PC-9 (cell line): ENCODE data around the gene MTCL1. TPM values are rescaled to one million over a fixed set of nuclear protein-coding genes. Genes with fewer than 3 reads are reported as not detected.

Experiments
- BruUV-seq: library from RNA; stranded (reverse); fragments of 400-500 nt; replicated peaks from 2 replicates; lab custom pipeline; 2021; lab: Mats Ljungman, UMichigan
- CTCF ChIA-PET: fragments of 300-600 bp; sonication (Branson Sonifier 250); formaldehyde crosslinking; loops from one replicate; lab custom pipeline; 2022; ENCODE audit warnings: antibody characterized with exemption; lab: Charles Lee
- POLR2A ChIA-PET: fragments of 300-600 bp; sonication (Branson Sonifier 250); formaldehyde crosslinking; loops from one replicate; lab custom pipeline; 2022; ENCODE audit warnings: antibody characterized with exemption; ENCODE audit not compliant: unreplicated experiment; lab: Charles Lee
- DNase-seq, 2 experiments: peaks; one replicate each; pipeline versions ENCODE4 v3.0.0 to v3.0.0-alpha.2; 2015 to 2022; ENCODE audit warnings: mixed read lengths in 1 of 2
- H2AFZ ChIP-seq: fragments of 200-600 bp; sonication (generic); 2 replicates; pipeline ENCODE4 v1.8.1; 2017; ENCODE audit warnings: antibody characterized with exemption
- H3F3A ChIP-seq: fragments of 200-600 bp; sonication (generic); 2 replicates; pipeline ENCODE4 v1.8.1; 2017; ENCODE audit warnings: antibody characterized with exemption, mild to moderate bottlenecking, low read depth; ENCODE audit not compliant: insufficient read depth
- H3K27ac ChIP-seq: fragments of 200-600 bp; sonication (generic); 2 replicates; pipeline ENCODE4 v1.6.1; 2016; ENCODE audit warnings: mixed run types
- H3K27me3 ChIP-seq: fragments of 200-600 bp; sonication (generic); 2 replicates; pipeline ENCODE4 v1.6.1; 2016; ENCODE audit warnings: low read depth, mixed run types; ENCODE audit not compliant: insufficient read depth
- H3K36me3 ChIP-seq: fragments of 200-600 bp; sonication (generic); 2 replicates; pipeline ENCODE4 v1.6.1; 2016; ENCODE audit warnings: low read depth, mixed run types
- H3K4me1 ChIP-seq: fragments of 200-600 bp; sonication (generic); replicated peaks from 2 replicates; pipeline ENCODE4 v1.6.1; 2016; ENCODE audit warnings: mixed run types; ENCODE audit not compliant: insufficient read depth
- H3K4me2 ChIP-seq: fragments of 200-600 bp; sonication (generic); 2 replicates; pipeline ENCODE4 v1.6.1; 2017; ENCODE audit warnings: mixed run types
- H3K4me3 ChIP-seq: fragments of 200-600 bp; sonication (generic); 2 replicates; pipeline ENCODE4 v1.6.1; 2016; ENCODE audit warnings: mixed run types
- H3K79me2 ChIP-seq: fragments of 200-600 bp; sonication (generic); 2 replicates; pipeline ENCODE4 v1.6.1; 2017; ENCODE audit warnings: low read depth, mixed run types
- H3K9me2 ChIP-seq: fragments of 200-600 bp; sonication (generic); 2 replicates; pipeline ENCODE4 v1.8.1; 2017; ENCODE audit warnings: mild to moderate bottlenecking; ENCODE audit not compliant: insufficient read depth
- H3K9me3 ChIP-seq: fragments of 200-600 bp; sonication (generic); 2 replicates; pipeline ENCODE4 v1.8.1; 2016; ENCODE audit warnings: low read depth; ENCODE audit not compliant: insufficient read depth
- H4K20me1 ChIP-seq: fragments of 200-600 bp; sonication (generic); 2 replicates; pipeline ENCODE4 v1.8.1; 2017; ENCODE audit not compliant: insufficient read depth
- EZH2 ChIP-seq: fragments of 200-600 bp; sonication (generic); IDR thresholded peaks from 2 replicates; pipeline ENCODE4 v1.8.0; 2017; ENCODE audit warnings: antibody characterized with exemption, low read depth
- intact Hi-C: fragments of 100-400 bp; cut with micrococcal nuclease; formaldehyde crosslinking; loops from one replicate; pipeline ENCODE4 v1.10.0; 2022; ENCODE audit not compliant: unreplicated experiment
- total RNA-seq: library from RNA; stranded (reverse); gene quantifications from 2 replicates; pipeline ENCODE4 v1.2.3, GENCODE V29; 2021
- TF ChIP-seq, protein P1 (sequence below): fragments of 200-600 bp; sonication (generic); conservative IDR thresholded peaks from 2 replicates; pipeline ENCODE4 v1.6.1; 2017; ENCODE audit warnings: mixed run types, antibody characterized with exemption, mild to moderate bottlenecking, moderate library complexity

MTCL1 gene
- total RNA-seq, 1 experiment from 2014 or later: 29.6 TPM

DNA sequence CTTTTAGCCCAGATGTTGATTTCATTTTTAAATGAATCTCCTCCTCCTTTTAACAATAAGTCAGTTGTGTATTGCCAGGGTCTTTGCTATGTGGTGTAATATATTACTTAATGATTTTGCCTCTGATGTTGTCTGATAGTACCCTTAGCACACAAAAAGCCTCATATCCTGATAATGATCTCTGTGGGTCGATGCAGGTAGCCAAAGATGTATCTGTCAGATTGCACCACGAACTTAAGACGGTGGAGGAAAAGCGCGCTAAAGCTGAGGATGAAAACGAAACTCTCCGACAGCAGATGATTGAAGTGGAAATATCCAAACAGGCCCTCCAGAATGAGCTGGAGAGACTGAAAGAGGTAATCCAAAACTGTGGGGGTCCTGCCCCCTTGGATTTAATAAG, 14.8 kb downstream of the MTCL1 start:
- Histone ChIP-seq H2AFZ (no peak overlapping the region), H3K27me3 (no peaks in the 10 kb centered on the region), H3K36me3 (no peaks in the 10 kb centered on the region; the same call in 1 of the 2 replicates), H3K79me2 (no peaks in the 10 kb centered on the region), H3F3A (no peaks in the 10 kb centered on the region), H3K9me2 (no peaks in the 10 kb centered on the region), H4K20me1 (no peaks in the 10 kb centered on the region), H3K4me2 (no peak overlapping the region), H3K4me3 (no peak overlapping the region), H3K27ac (no peak overlapping the region), H3K4me1 (peaks cover 11% of the 10 kb centered on the region), H3K9me3 (no peaks in the 10 kb centered on the region)
- BruUV-seq: no TSS peak
- intact Hi-C loops: no loop called here
- CTCF ChIA-PET: no interaction called here
- TF ChIP-seq, protein P1, sequence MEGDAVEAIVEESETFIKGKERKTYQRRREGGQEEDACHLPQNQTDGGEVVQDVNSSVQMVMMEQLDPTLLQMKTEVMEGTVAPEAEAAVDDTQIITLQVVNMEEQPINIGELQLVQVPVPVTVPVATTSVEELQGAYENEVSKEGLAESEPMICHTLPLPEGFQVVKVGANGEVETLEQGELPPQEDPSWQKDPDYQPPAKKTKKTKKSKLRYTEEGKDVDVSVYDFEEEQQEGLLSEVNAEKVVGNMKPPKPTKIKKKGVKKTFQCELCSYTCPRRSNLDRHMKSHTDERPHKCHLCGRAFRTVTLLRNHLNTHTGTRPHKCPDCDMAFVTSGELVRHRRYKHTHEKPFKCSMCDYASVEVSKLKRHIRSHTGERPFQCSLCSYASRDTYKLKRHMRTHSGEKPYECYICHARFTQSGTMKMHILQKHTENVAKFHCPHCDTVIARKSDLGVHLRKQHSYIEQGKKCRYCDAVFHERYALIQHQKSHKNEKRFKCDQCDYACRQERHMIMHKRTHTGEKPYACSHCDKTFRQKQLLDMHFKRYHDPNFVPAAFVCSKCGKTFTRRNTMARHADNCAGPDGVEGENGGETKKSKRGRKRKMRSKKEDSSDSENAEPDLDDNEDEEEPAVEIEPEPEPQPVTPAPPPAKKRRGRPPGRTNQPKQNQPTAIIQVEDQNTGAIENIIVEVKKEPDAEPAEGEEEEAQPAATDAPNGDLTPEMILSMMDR: no peak
- no peak for TF ChIP-seq EZH2
- POLR2A ChIA-PET: interaction anchor here (0.7 kb wide), 1 partner anchor 50 kb away, joined by 3 read pairs; no protein-coding TSS in a partner anchor
- DNase-seq: no peak

DNA sequence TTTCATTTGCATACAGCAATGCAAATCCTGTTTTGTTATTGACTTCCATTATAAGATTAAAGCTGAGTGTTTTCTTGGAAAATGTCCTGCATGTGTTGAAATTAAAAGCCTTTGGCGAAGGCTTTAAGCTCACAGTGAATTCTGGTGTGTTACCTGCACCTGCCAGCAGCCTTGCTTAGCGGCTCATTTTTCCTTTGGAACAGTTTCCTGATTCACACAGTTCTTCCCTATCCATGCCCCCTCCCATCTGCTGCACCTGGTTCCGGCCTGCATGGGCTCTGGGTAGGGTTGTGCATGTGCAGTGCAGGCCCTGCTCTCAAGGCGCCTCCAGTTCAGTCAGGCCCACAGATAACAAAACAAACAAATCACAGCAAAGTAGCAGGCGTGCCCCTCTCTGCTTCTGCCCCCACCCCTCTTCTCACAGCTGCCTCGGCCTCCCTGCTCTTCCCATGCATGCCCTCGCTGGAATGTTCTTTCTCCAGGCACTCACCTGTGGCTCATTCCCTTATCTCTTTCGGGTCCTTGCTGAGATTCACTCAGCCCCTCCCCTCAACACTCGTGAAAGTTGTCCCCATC, 15.8 kb downstream of the MTCL1 start:
- CTCF ChIA-PET: no interaction called here

GRCh38 chr18:8721716-8722115, 16.4 kb downstream of the MTCL1 start:
- TF ChIP-seq EZH2: no peak
- TF ChIP-seq, protein P1: no peak
- ChIA-PET POLR2A (interaction anchor here (0.6 kb wide), 1 partner anchor 78 kb away, joined by 4 read pairs; no protein-coding TSS in a partner anchor), CTCF (no interaction called here)
- no peaks in the 10 kb centered on the region for H3F3A ChIP-seq
- peak overlapping the region; percentile 40; the same call in 1 of the 2 replicates for H3K4me2 ChIP-seq
- peak; percentile 33 to 64 for DNase-seq
- no peak overlapping the region for H3K27ac ChIP-seq
- no peak overlapping the region; the same call in 1 of the 2 replicates for H2AFZ ChIP-seq
- H3K9me3 ChIP-seq: no peaks in the 10 kb centered on the region
- H4K20me1 ChIP-seq: no peaks in the 10 kb centered on the region
- no peaks in the 10 kb centered on the region for H3K9me2 ChIP-seq
- no peak overlapping the region for H3K4me3 ChIP-seq
- H3K79me2 ChIP-seq: no peaks in the 10 kb centered on the region
- BruUV-seq: no TSS peak
- H3K36me3 ChIP-seq: no peaks in the 10 kb centered on the region; the same call in 1 of the 2 replicates
- peaks cover 11% of the 10 kb centered on the region for H3K4me1 ChIP-seq
- intact Hi-C loops: no loop called here
- H3K27me3 ChIP-seq: no peaks in the 10 kb centered on the region

More for the DNA sequence above, 15.8 kb downstream of the MTCL1 start:
- Histone ChIP-seq H3K9me2 (no peaks in the 10 kb centered on the region), H3K36me3 (no peaks in the 10 kb centered on the region; the same call in 1 of the 2 replicates), H4K20me1 (no peaks in the 10 kb centered on the region), H3K27ac (no peak overlapping the region), H3K79me2 (no peaks in the 10 kb centered on the region), H2AFZ (no peak overlapping the region), H3K4me2 (no peak overlapping the region), H3K4me3 (no peak overlapping the region), H3K27me3 (no peaks in the 10 kb centered on the region), H3K9me3 (no peaks in the 10 kb centered on the region), H3K4me1 (peaks cover 11% of the 10 kb centered on the region), H3F3A (no peaks in the 10 kb centered on the region)
- POLR2A ChIA-PET: no interaction called here
- intact Hi-C loops: no loop called here
- BruUV-seq: no TSS peak
- TF ChIP-seq EZH2: no peak
- TF ChIP-seq, protein P1: no peak
- no peak for DNase-seq
